H9 (cell line): ENCODE results near the gene ZFPM1. TPM values are rescaled to one million over a fixed set of nuclear protein-coding genes. Genes with fewer than 3 reads are reported as not detected.
A peak's percentile ranks its signal among the peaks of the same experiment; 100 is the strongest.

ENCODE experiments used
- DNase-seq: peaks from one replicate; pipeline ENCODE4 v3.0.0-alpha.2; 2017
- H2AFZ ChIP-seq: one replicate; pipeline ENCODE4 v1.6.1; 2013; ENCODE audit warnings: mild to moderate bottlenecking, low read length, control low read depth, moderate library complexity
- H2AK5ac ChIP-seq: 2 replicates; pipeline ENCODE4 v1.6.1; 2013; ENCODE audit warnings: low read length, control low read depth, mixed read lengths; ENCODE audit not compliant: insufficient read length
- H2BK120ac ChIP-seq: one replicate; pipeline ENCODE4 v1.6.1; 2013; ENCODE audit warnings: low read depth, mild to moderate bottlenecking, low read length, control low read depth, inconsistent platforms; ENCODE audit not compliant: poor library complexity, severe bottlenecking
- H2BK12ac ChIP-seq: 2 replicates; pipeline ENCODE4 v1.6.1; 2013; ENCODE audit warnings: low read length, control low read depth, mixed read lengths, low read depth; ENCODE audit not compliant: insufficient read length
- H2BK15ac ChIP-seq: 2 replicates; pipeline ENCODE4 v1.6.1; 2013; ENCODE audit warnings: low read depth, low read length, control low read depth
- H2BK20ac ChIP-seq: one replicate; pipeline ENCODE4 v1.6.1; 2013; ENCODE audit warnings: low read depth, mild to moderate bottlenecking, low read length, control low read depth, inconsistent platforms; ENCODE audit not compliant: poor library complexity, severe bottlenecking
- H2BK5ac ChIP-seq: 2 replicates; pipeline ENCODE4 v1.6.1; 2013; ENCODE audit warnings: low read length, control low read depth, mixed read lengths; ENCODE audit not compliant: insufficient read length
- H3K14ac ChIP-seq: 2 replicates; pipeline ENCODE4 v1.6.1; 2013; ENCODE audit warnings: low read length, control low read depth; ENCODE audit not compliant: insufficient read depth
- H3K18ac ChIP-seq: 2 replicates; pipeline ENCODE4 v1.6.1; 2013; ENCODE audit warnings: low read depth, mild to moderate bottlenecking, mixed read lengths, low read length, control low read depth; ENCODE audit not compliant: insufficient read length
- H3K23ac ChIP-seq: 2 replicates; pipeline ENCODE4 v1.6.1; 2013; ENCODE audit warnings: low read length, control low read depth, mixed read lengths, low read depth; ENCODE audit not compliant: insufficient read length
- H3K23me2 ChIP-seq: 2 replicates; pipeline ENCODE4 v1.6.1; 2013; ENCODE audit warnings: low read depth, mild to moderate bottlenecking, mixed read lengths, low read length, control low read depth; ENCODE audit not compliant: insufficient read length, poor library complexity, severe bottlenecking
- H3K27ac ChIP-seq: 2 replicates; pipeline ENCODE4 v1.5.1; 2013; ENCODE audit warnings: low read length, control low read depth, mixed read lengths, low read depth; ENCODE audit not compliant: insufficient read length
- H3K27me3 ChIP-seq: 2 replicates; pipeline ENCODE4 v1.6.1; 2013; ENCODE audit warnings: low read length, control low read depth, inconsistent platforms; ENCODE audit not compliant: insufficient read depth
- H3K4ac ChIP-seq: 2 replicates; pipeline ENCODE4 v1.6.1; 2013; ENCODE audit warnings: low read depth, mild to moderate bottlenecking, control low read depth, inconsistent platforms, low read length, moderate library complexity
- H3K4me1 ChIP-seq: 2 replicates; pipeline ENCODE4 v1.6.1; 2013; ENCODE audit warnings: low read length, control low read depth, inconsistent platforms; ENCODE audit not compliant: insufficient read depth
- H3K4me2 ChIP-seq: 2 replicates; pipeline ENCODE4 v1.6.1; 2013; ENCODE audit warnings: low read length, control low read depth, mixed read lengths; ENCODE audit not compliant: insufficient read length, insufficient read depth
- H3K56ac ChIP-seq: 2 replicates; pipeline ENCODE4 v1.6.1; 2013; ENCODE audit warnings: low read depth, mild to moderate bottlenecking, mixed read lengths, low read length, control low read depth; ENCODE audit not compliant: insufficient read length
- H3K79me1 ChIP-seq: 2 replicates; pipeline ENCODE4 v1.6.1; 2013; ENCODE audit warnings: low read depth, mild to moderate bottlenecking, moderate library complexity, low read length, control low read depth, inconsistent platforms; ENCODE audit not compliant: insufficient read depth, poor library complexity, severe bottlenecking
- H3K79me2 ChIP-seq: 2 replicates; pipeline ENCODE4 v1.6.1; 2013; ENCODE audit warnings: low read length, control low read depth, inconsistent platforms; ENCODE audit not compliant: insufficient read depth
- H3K9ac ChIP-seq: 2 replicates; pipeline ENCODE4 v1.6.1; 2013; ENCODE audit warnings: low read length, control low read depth, mixed read lengths; ENCODE audit not compliant: insufficient read length; ENCODE audit errors: extremely low read depth
- H3K9me3 ChIP-seq: one replicate; pipeline ENCODE4 v1.6.1; 2013; ENCODE audit warnings: low read depth, low read length, inconsistent platforms; ENCODE audit not compliant: control insufficient read depth
- H3T11ph ChIP-seq: one replicate; pipeline ENCODE4 v1.6.1; 2013; ENCODE audit warnings: mild to moderate bottlenecking, low read length, control low read depth, inconsistent platforms
- H4K20me1 ChIP-seq: one replicate; pipeline ENCODE4 v1.6.1; 2013; ENCODE audit not compliant: control insufficient read depth, insufficient read length, insufficient read depth
- H4K5ac ChIP-seq: 2 replicates; pipeline ENCODE4 v1.6.1; 2013; ENCODE audit warnings: low read depth, mild to moderate bottlenecking, mixed read lengths, low read length, control low read depth; ENCODE audit not compliant: insufficient read length
- H4K8ac ChIP-seq: replicated peaks from 2 replicates; pipeline ENCODE4 v1.6.1; 2013; ENCODE audit warnings: low read length, control low read depth, mixed read lengths, low read depth; ENCODE audit not compliant: insufficient read length
- H4K91ac ChIP-seq: 2 replicates; pipeline ENCODE4 v1.6.1; 2013; ENCODE audit warnings: low read depth, mild to moderate bottlenecking, moderate library complexity, mixed read lengths, low read length, control low read depth; ENCODE audit not compliant: insufficient read length
- H3K27ac Mint-ChIP-seq, 3 experiments: 2 replicates in 2 of 3; 3 replicates in 1 of 3; pipeline ENCODE4 v1.8.0; 2020 to 2021; ENCODE audit warnings: mixed read lengths in 3 of 3, mild to moderate bottlenecking in 1 of 3, moderate library complexity in 1 of 3
- H3K27me3 Mint-ChIP-seq: 2 replicates; pipeline ENCODE4 v1.8.0; 2021; ENCODE audit warnings: low read depth, mild to moderate bottlenecking, moderate library complexity, mixed read lengths
- H3K36me3 Mint-ChIP-seq, 3 experiments: 2 replicates in 2 of 3; 3 replicates in 1 of 3; pipeline ENCODE4 v1.8.0; 2020 to 2021; ENCODE audit warnings: low read depth in 3 of 3, mixed read lengths in 3 of 3; ENCODE audit not compliant: insufficient read depth in 1 of 3
- H3K4me1 Mint-ChIP-seq, 2 experiments: 2 replicates each; pipeline ENCODE4 v1.8.0; 2020; ENCODE audit warnings: mixed read lengths in 2 of 2
- H3K4me3 Mint-ChIP-seq, 2 experiments: 2 replicates in 1 of 2; 3 replicates in 1 of 2; pipeline ENCODE4 v1.8.0; 2020 to 2021; ENCODE audit warnings: mild to moderate bottlenecking in 2 of 2, mixed read lengths in 2 of 2, moderate library complexity in 1 of 2
- H3K9me3 Mint-ChIP-seq, 2 experiments: 2 replicates in 1 of 2; 3 replicates in 1 of 2; pipeline ENCODE4 v1.8.0; 2020; ENCODE audit warnings: mild to moderate bottlenecking in 2 of 2, mixed read lengths in 2 of 2, moderate library complexity in 1 of 2
- CTCF ChIP-seq: fragments of 200-600 bp; sonication (generic); conservative IDR thresholded peaks from 3 replicates; pipeline ENCODE4 v1.8.0; 2021; ENCODE audit warnings: antibody characterized with exemption, mild to moderate bottlenecking
- WGBS: extraction: QIAGEN DNeasy Blood & Tissue Kit; methylation state at CpG from one replicate; pipeline ENCODE4 v1.1.7; 2013; ENCODE audit warnings: missing lambda C conversion rate, low lambda C conversion rate, mixed read lengths; ENCODE audit not compliant: insufficient read length; ENCODE audit errors: extremely low coverage; 5-methylcytosine and 5-hydroxymethylcytosine counted together
- total RNA-seq: library from RNA; stranded (reverse); gene quantifications from 2 replicates; pipeline ENCODE4 v1.2.1, GENCODE V29; 2021

The ZFPM1 gene
- total RNA-seq, 1 experiment from 2014 or later: 3.6 TPM

- Histone ChIP-seq H2BK15ac (no peak overlapping the region), H3K18ac (no peak overlapping the region), H3K79me1 (no peaks in the 10 kb centered on the region), H2BK12ac (no peak overlapping the region), H3K4me2 (no peak overlapping the region), H3K9me3 (no peaks in the 10 kb centered on the region), H3T11ph (no peak overlapping the region), H3K14ac (no peak overlapping the region; the same call in 1 of the 2 replicates), H3K4me1 (no peaks in the 10 kb centered on the region), H4K91ac (no peak overlapping the region), H3K27me3 (no peaks in the 10 kb centered on the region), H2AFZ (no peak overlapping the region), H4K20me1 (no peaks in the 10 kb centered on the region), H3K23ac (no peak overlapping the region), H4K8ac (no peak overlapping the region), H3K56ac (no peak overlapping the region), H2BK120ac (no peak overlapping the region), H2BK5ac (no peak overlapping the region), H2BK20ac (no peak overlapping the region), H4K5ac (no peak overlapping the region), H2AK5ac (no peak overlapping the region), H3K23me2 (no peaks in the 10 kb centered on the region), H3K4ac (no peak overlapping the region), H3K9ac (no peak overlapping the region), H3K27ac (no peak overlapping the region), H3K79me2 (no peaks in the 10 kb centered on the region)
- H3K27me3 Mint-ChIP-seq: peaks cover 28% of the 10 kb centered on the region
- peaks cover 2 to 8% of the 10 kb centered on the region in 2 experiments for H3K4me1 Mint-ChIP-seq
- TF ChIP-seq CTCF: peak; percentile 63
- H3K9me3 Mint-ChIP-seq: peaks cover 3 to 4% of the 10 kb centered on the region in 2 experiments; a peak in 3 of 5 replicates
- H3K36me3 Mint-ChIP-seq: no peaks in the 10 kb centered on the region; a peak in 1 of 7 replicates
- DNase-seq: peak; percentile 65
- peak overlapping the region in 1 of 3 experiments; percentile 46; a peak in 1 of 7 replicates for H3K27ac Mint-ChIP-seq
- no peak overlapping the region for H3K4me3 Mint-ChIP-seq
- WGBS: no CpG with 5 or more reads among the region's 45 CpGs
Measured at GRCh38 chr16:88558457-88559442, 105.7 kb downstream of the ZFPM1 start.
